ENCODE measurements around the gene FRS2.
"Not testable (repeated sequence)": the region's sequence is repeated elsewhere in the genome, so short reads cannot be mapped to it uniquely, and the experiment has no call there.

The FRS2 gene

GRCh38 chr12:69600804-69601203, 130.6 kb downstream of the FRS2 start:
- no peak for DNase-seq (ENCODE audit: low read depth, low spot score)
- TF ChIP-seq CTCF (IDR thresholded peaks at IDR 0.05; ENCODE audit: insufficient read depth, low read length, missing control alignments) = no peak
- no peak overlapping the region for H3K4me3 ChIP-seq (ENCODE audit: low read depth, low read length)
- ChIA-PET CTCF (interaction anchor here (1.1 to 4.0 kb wide), 5 partner anchors 14 to 445 kb away, joined by 3 to 17 read pairs (median 5); partner anchors contain the start of gene CCT2), POLR2A (no interaction called here)

GRCh38 chr12:69601962-69602685, 131.9 kb downstream of the FRS2 start:
- no peak for TF ChIP-seq CTCF (IDR thresholded peaks at IDR 0.05; ENCODE audit: insufficient read depth, low read length, missing control alignments)
- ChIA-PET POLR2A (no interaction called here), CTCF (interaction anchor here (1.1 to 4.0 kb wide), 2 partner anchors 16 to 446 kb away, joined by 3 to 17 read pairs; partner anchors contain the start of gene CCT2)
- H3K4me3 ChIP-seq (ENCODE audit: low read depth, low read length) = no peak overlapping the region
- no peak for DNase-seq (ENCODE audit: low read depth, low spot score)

- no peak overlapping the region for H3K4me3 ChIP-seq (ENCODE audit: low read depth, low read length)
- POLR2A ChIA-PET = interaction anchor here (0.7 kb wide), 2 partner anchors 17 to 88 kb away, joined by 3 to 4 read pairs; no protein-coding TSS in a partner anchor
- TF ChIP-seq CTCF (IDR thresholded peaks at IDR 0.05; ENCODE audit: insufficient read depth, low read length, missing control alignments) = no peak
- CTCF ChIA-PET = no interaction called here
- no peak for DNase-seq (ENCODE audit: low read depth, low spot score)
Observed at GRCh38 chr12:69602954-69603353, 132.8 kb downstream of the FRS2 start.

- CTCF ChIA-PET = interaction anchor here (0.7 kb wide), 1 partner anchor 37 kb away, joined by 3 read pairs; no protein-coding TSS in a partner anchor
- POLR2A ChIA-PET = interaction anchor here (0.7 kb wide), 2 partner anchors 17 to 88 kb away, joined by 3 to 4 read pairs; no protein-coding TSS in a partner anchor
- DNase-seq (ENCODE audit: low read depth, low spot score); H3K4me3 ChIP-seq (ENCODE audit: low read depth, low read length): not testable (repeated sequence)
Observed at GRCh38 chr12:69603556-69603955, 133.4 kb downstream of the FRS2 start.

GRCh38 chr12:69604275-69604674, 134.1 kb downstream of the FRS2 start:
- DNase-seq (ENCODE audit: low read depth, low spot score); H3K4me3 ChIP-seq (ENCODE audit: low read depth, low read length); POLR2A ChIA-PET: not testable (repeated sequence)
- CTCF ChIA-PET = interaction anchor here (1.1 kb wide), 1 partner anchor 15 kb away, joined by 3 read pairs; no protein-coding TSS in a partner anchor

GRCh38 chr12:69608114-69608513, 137.9 kb downstream of the FRS2 start:
- no peak overlapping the region for H3K4me3 ChIP-seq (ENCODE audit: low read depth, low read length)
- POLR2A ChIA-PET = no interaction called here
- no peak for DNase-seq (ENCODE audit: low read depth, low spot score)
- no peak for TF ChIP-seq CTCF (IDR thresholded peaks at IDR 0.05; ENCODE audit: insufficient read depth, low read length, missing control alignments)
- CTCF ChIA-PET = interaction anchor here (0.6 to 1.1 kb wide), 2 partner anchors 28 to 32 kb away, joined by 3 to 4 read pairs; no protein-coding TSS in a partner anchor

- TF ChIP-seq CTCF (IDR thresholded peaks at IDR 0.05; ENCODE audit: insufficient read depth, low read length, missing control alignments) = no peak
- POLR2A ChIA-PET = no interaction called here
- DNase-seq (ENCODE audit: low read depth, low spot score) = no peak
- CTCF ChIA-PET = interaction anchor here (3.5 kb wide), 1 partner anchor 29 kb away, joined by 16 read pairs; no protein-coding TSS in a partner anchor
- no peak overlapping the region for H3K4me3 ChIP-seq (ENCODE audit: low read depth, low read length)
Observed at GRCh38 chr12:69610126-69610525, 139.9 kb downstream of the FRS2 start.

All from AG04449 (cell line).